K562 (cell line): Measurements from ENCODE around the gene GLIS1. TPM values are rescaled to one million over a fixed set of nuclear protein-coding genes. Genes with fewer than 3 reads are reported as not detected.

Experiments used
- FOXA3 ChIP-seq, 2 experiments: fragments of 450-650 bp in 1 of 2; sonication (generic) in 1 of 2; formaldehyde crosslinking; IDR thresholded peaks in 1 of 2; conservative IDR thresholded peaks in 1 of 2; 2 replicates each; pipeline versions ENCODE4 v1.4.0 to v1.8.0; 2020 to 2022; ENCODE audit warnings: mild to moderate bottlenecking in 2 of 2, missing genetic modification reagents in 1 of 2
- ILK ChIP-seq: fragments of 450-650 bp; IDR thresholded peaks from 2 replicates; pipeline ENCODE4 v1.6.1; 2016; ENCODE audit warnings: missing genetic modification characterization, low read depth, mild to moderate bottlenecking, missing compliant biosample characterization, moderate library complexity, borderline replicate concordance
- TAF1 ChIP-seq: IDR thresholded peaks from 2 replicates; pipeline ENCODE4 v1.6.1; 2011; ENCODE audit warnings: mild to moderate bottlenecking, low read length, moderate library complexity; ENCODE audit not compliant: insufficient read depth, control insufficient read depth, severe bottlenecking; ENCODE audit errors: extremely low read depth
- TEAD2 ChIP-seq: fragments of 450-650 bp; IDR thresholded peaks from 2 replicates; pipeline ENCODE4 v1.6.1; 2016; ENCODE audit warnings: missing genetic modification characterization, control low read depth, missing compliant biosample characterization
- TRIM24 ChIP-seq, 2 experiments: fragments of 450-650 bp; IDR thresholded peaks; 2 replicates each; pipeline ENCODE4 v1.6.1; 2016
- ZNF592 ChIP-seq: fragments of 450-650 bp; IDR thresholded peaks from 2 replicates; pipeline ENCODE4 v1.6.1; 2017; ENCODE audit warnings: antibody characterized with exemption, mild to moderate bottlenecking
- polyA plus RNA-seq, 8 experiments: library from polyadenylated mRNA; depleted of rRNA in 4 of 8; stranded (reverse) in 5 of 8; unstranded in 3 of 8; fragments of >200 nt; fragmentation: Nextera tagmentation in 2 of 8; fragmentation: Illumina TruSeq in 1 of 8; extraction: Ambion mirVana in 2 of 8; extraction: Trizol in 1 of 8; gene quantifications; 2 replicates each; pipeline versions ENCODE4 v1.2.1 to v1.2.3, GENCODE V29; 2011 to 2014; ENCODE audit warnings: inconsistent platforms in 1 of 8, missing spikeins in 1 of 8
- total RNA-seq, 7 experiments: library from RNA; depleted of rRNA in 6 of 7; stranded (reverse); fragments of >200 nt in 6 of 7; fragmentation: Illumina TruSeq in 2 of 7; extraction: Trizol in 2 of 7; gene quantifications; 2 replicates each; pipeline versions ENCODE4 v1.2.1 to v1.2.3, GENCODE V29; 2011 to 2021; ENCODE audit warnings: low replicate concordance in 1 of 7
- TF ChIP-seq, protein P1 (sequence below): fragments of 450-650 bp; IDR thresholded peaks from 2 replicates; pipeline ENCODE4 v1.7.0; 2016; ENCODE audit warnings: borderline replicate concordance

GLIS1 gene
- total and polyA plus RNA-seq, 9 of the 15 experiments (the other 6 are each of a cell fraction or from before 2014, with no cell fraction given), result not detected

DNA sequence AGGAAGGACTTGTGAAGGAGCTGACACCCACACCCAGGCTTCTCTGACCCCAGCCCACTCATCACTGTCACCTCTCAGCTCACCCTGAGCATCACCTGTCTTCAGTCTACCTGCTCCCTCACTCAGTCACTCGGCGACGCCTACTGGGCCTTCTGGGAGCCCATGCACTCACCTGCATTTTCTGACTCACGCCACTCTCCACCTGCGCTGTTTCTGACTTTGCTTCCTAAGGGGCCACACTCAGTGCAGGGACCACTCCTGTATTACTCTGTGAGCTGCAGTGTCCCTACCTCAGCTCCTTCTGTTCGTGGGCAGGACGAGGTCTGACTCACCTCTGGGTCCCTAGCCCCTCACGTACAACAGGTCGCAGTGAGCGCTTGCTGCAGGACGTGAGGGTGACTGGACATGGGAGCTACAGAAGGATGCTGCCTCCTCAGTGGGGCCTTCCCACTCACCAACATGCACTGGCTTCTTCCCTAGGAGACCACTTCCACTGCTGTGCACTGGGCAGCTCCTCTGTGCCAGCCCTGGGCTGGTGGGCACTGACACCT is 102.3 kb downstream of the GLIS1 start (continued):
- TF ChIP-seq ZNF592 (no peak), FOXA3 (CRISPR knock-in tag; conservative IDR thresholded peaks at IDR 0.05 in 1 of 2, IDR thresholded peaks at IDR 0.05 in 1 of 2) (no peak), TEAD2 (tag) (no peak), ILK (no peak), TAF1 (no peak), TRIM24 (IDR thresholded peaks at IDR 0.05) (no peak)
- TF ChIP-seq, protein P1, sequence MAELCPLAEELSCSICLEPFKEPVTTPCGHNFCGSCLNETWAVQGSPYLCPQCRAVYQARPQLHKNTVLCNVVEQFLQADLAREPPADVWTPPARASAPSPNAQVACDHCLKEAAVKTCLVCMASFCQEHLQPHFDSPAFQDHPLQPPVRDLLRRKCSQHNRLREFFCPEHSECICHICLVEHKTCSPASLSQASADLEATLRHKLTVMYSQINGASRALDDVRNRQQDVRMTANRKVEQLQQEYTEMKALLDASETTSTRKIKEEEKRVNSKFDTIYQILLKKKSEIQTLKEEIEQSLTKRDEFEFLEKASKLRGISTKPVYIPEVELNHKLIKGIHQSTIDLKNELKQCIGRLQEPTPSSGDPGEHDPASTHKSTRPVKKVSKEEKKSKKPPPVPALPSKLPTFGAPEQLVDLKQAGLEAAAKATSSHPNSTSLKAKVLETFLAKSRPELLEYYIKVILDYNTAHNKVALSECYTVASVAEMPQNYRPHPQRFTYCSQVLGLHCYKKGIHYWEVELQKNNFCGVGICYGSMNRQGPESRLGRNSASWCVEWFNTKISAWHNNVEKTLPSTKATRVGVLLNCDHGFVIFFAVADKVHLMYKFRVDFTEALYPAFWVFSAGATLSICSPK, result no peak
